Measurements from ENCODE around the gene SP2. TPM values are rescaled to one million over a fixed set of nuclear protein-coding genes. Genes with fewer than 3 reads are reported as not detected.

Gene SP2
- total RNA-seq, 2 experiments from 2014 or later: 5.8 to 22.1 TPM

GRCh38 chr17:47882695-47883588 is 13.1 kb upstream of the SP2 start:
- TF ChIP-seq CTCF (conservative IDR thresholded peaks at IDR 0.05; ENCODE audit: low read length) (no peak), EZH2phosphoT487 (IDR thresholded peaks at IDR 0.05; ENCODE audit: borderline replicate concordance, low read depth, low read length) (no peak)
- no peaks in the 10 kb centered on the region for H3K36me3 ChIP-seq (ENCODE audit: insufficient read depth, low read length)
- H3K4me1 ChIP-seq (ENCODE audit: insufficient read depth, low read length, poor library complexity, severe bottlenecking): peaks cover 7% of the 10 kb centered on the region
- no peaks in the 10 kb centered on the region for H3K9me2 ChIP-seq (ENCODE audit: insufficient read depth, low read length)
- intact Hi-C loops (cut with micrococcal nuclease; ENCODE audit: unreplicated experiment): no loop called here
- no peaks in the 10 kb centered on the region for H3K9me3 ChIP-seq (ENCODE audit: low read length)
- H3K27ac ChIP-seq (ENCODE audit: low read depth, low read length, poor library complexity, severe bottlenecking): no peak overlapping the region
- H3K4me2 ChIP-seq (ENCODE audit: low read length): no peak overlapping the region
- no peak overlapping the region for H3K4me3 ChIP-seq (ENCODE audit: low read depth, low read length, poor library complexity, severe bottlenecking)
- ChIA-PET POLR2A (interaction anchor here (1.2 kb wide), 1 partner anchor 20 kb away, joined by 4 read pairs; no protein-coding TSS in a partner anchor), CTCF (ENCODE audit: unreplicated experiment) (interaction anchor here (0.6 kb wide), 1 partner anchor 678 kb away, joined by 4 read pairs; no protein-coding TSS in a partner anchor)
- no peak for DNase-seq (ENCODE audit: low spot score)
- BruUV-seq (replicated peaks): no TSS peak
- H2AFZ ChIP-seq (ENCODE audit: low read length): no peak overlapping the region
- H4K20me1 ChIP-seq (ENCODE audit: insufficient read depth, low read length): no peaks in the 10 kb centered on the region
- no peaks in the 10 kb centered on the region for H3K79me2 ChIP-seq (ENCODE audit: insufficient read depth, low read depth, low read length)

GRCh38 chr17:47883589-47884426 is 12.2 kb upstream of the SP2 start:
- Histone ChIP-seq H3K9me3 (ENCODE audit: low read length) (no peaks in the 10 kb centered on the region), H3K4me1 (ENCODE audit: insufficient read depth, low read length, poor library complexity, severe bottlenecking) (peaks cover 7% of the 10 kb centered on the region), H3K36me3 (ENCODE audit: insufficient read depth, low read length) (no peaks in the 10 kb centered on the region), H4K20me1 (ENCODE audit: insufficient read depth, low read length) (no peaks in the 10 kb centered on the region), H3K9me2 (ENCODE audit: insufficient read depth, low read length) (no peaks in the 10 kb centered on the region), H3K4me3 (ENCODE audit: low read depth, low read length, poor library complexity, severe bottlenecking) (no peak overlapping the region), H2AFZ (ENCODE audit: low read length) (no peak overlapping the region), H3K27ac (ENCODE audit: low read depth, low read length, poor library complexity, severe bottlenecking) (no peak overlapping the region), H3K79me2 (ENCODE audit: insufficient read depth, low read depth, low read length) (no peaks in the 10 kb centered on the region), H3K4me2 (ENCODE audit: low read length) (no peak overlapping the region)
- ChIA-PET CTCF (ENCODE audit: unreplicated experiment) (no interaction called here), POLR2A (no interaction called here)
- no TSS peak for BruUV-seq (replicated peaks)
- intact Hi-C loops (cut with micrococcal nuclease; ENCODE audit: unreplicated experiment): no loop called here
- DNase-seq (ENCODE audit: low spot score): no peak
- no peak for TF ChIP-seq CTCF (conservative IDR thresholded peaks at IDR 0.05; ENCODE audit: low read length)
- TF ChIP-seq EZH2phosphoT487 (IDR thresholded peaks at IDR 0.05; ENCODE audit: borderline replicate concordance, low read depth, low read length): no peak
